Coronary artery (tissue), 2 donors: ENCODE measurements around the gene DHX34.

Experiments
- DNase-seq: peaks from one replicate; pipeline ENCODE4 v3.0.0-alpha.2; 2017; ENCODE audit warnings: low spot score
- H3K27ac ChIP-seq, 2 donors: fragments of 200-600 bp; sonication (generic); one replicate each; pipeline ENCODE4 v1.5.1; 2016 to 2019
- H3K4me3 ChIP-seq: fragments of 200-600 bp; sonication (generic); 2 replicates; pipeline ENCODE4 v1.5.1; 2016; ENCODE audit warnings: mild to moderate bottlenecking, moderate library complexity
- TF ChIP-seq, protein P1 (sequence below): fragments of 200-600 bp; sonication (generic); IDR thresholded peaks from one replicate; pipeline ENCODE4 v1.5.1; 2019; ENCODE audit warnings: antibody characterized with exemption

DHX34 gene

DNA sequence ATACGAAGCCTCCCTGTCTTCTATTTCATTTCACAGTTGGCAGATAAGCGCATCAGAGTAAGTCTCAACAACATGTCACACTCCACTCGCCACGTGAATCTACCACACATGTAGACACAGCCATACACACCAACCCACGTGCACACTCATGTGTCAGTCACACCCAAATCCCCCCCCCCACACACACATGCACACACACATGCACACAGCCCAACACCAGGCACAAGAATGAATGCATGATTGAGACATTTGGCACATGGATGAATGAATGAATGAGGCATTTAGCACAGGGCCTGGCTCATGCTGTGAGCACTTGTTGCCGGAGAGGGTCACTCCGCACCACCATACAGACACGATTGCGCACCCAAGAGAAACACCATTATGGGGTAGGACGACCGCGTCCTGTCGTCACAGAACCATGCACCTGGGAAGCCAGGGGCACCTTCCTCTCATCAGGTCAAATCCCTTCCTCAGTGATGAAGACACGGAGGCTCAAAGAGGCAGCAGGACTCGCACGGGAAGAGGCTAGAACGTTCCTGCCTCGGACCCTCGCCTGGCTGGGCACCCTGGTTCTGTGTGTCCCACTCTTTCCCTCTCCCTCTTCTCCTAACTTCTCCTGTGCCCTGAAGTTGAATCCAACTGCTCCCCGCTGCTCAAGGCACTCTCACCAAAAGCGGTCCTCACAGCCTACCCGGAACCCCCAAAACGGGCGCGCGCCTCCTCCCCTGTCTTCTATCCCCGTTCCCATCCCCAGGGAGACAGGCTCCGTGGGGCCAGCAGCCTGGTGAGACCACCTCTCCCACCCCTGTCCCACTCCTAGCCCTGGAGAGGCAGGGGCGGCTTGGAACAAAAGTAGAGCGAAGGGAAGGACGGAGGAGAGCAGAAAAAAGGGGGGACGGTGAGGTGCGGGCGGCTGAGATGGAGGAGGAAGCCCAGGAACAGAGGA, 68.9 kb downstream of the DHX34 start:
- Histone ChIP-seq H3K27ac (no peak overlapping the region), H3K4me3 (peak overlapping the region; percentile 76)
- TF ChIP-seq, protein P1, sequence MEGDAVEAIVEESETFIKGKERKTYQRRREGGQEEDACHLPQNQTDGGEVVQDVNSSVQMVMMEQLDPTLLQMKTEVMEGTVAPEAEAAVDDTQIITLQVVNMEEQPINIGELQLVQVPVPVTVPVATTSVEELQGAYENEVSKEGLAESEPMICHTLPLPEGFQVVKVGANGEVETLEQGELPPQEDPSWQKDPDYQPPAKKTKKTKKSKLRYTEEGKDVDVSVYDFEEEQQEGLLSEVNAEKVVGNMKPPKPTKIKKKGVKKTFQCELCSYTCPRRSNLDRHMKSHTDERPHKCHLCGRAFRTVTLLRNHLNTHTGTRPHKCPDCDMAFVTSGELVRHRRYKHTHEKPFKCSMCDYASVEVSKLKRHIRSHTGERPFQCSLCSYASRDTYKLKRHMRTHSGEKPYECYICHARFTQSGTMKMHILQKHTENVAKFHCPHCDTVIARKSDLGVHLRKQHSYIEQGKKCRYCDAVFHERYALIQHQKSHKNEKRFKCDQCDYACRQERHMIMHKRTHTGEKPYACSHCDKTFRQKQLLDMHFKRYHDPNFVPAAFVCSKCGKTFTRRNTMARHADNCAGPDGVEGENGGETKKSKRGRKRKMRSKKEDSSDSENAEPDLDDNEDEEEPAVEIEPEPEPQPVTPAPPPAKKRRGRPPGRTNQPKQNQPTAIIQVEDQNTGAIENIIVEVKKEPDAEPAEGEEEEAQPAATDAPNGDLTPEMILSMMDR: no peak
- DNase-seq: no peak

DNA sequence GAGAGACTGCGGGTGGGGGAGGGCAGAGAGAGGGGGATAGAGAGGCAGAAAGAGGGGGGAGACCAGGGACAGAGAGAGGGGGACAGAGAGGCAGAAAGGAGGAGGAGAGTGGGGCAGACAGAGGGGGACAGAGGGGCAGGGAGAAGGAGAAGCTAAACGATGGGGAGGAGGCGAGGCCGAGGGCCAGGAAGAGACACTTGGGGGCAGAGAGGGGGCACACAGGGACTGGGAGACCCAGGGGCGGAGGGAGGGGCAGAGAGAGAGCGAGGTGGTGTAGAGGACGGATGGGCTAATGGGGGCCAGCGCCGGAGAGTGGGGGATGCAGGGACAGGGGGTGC, 69.5 kb downstream of the DHX34 start:
- Histone ChIP-seq H3K4me3 (peak overlapping the region; percentile 76), H3K27ac (no peak overlapping the region)
- TF ChIP-seq, protein P1: no peak
- no peak for DNase-seq

DNA sequence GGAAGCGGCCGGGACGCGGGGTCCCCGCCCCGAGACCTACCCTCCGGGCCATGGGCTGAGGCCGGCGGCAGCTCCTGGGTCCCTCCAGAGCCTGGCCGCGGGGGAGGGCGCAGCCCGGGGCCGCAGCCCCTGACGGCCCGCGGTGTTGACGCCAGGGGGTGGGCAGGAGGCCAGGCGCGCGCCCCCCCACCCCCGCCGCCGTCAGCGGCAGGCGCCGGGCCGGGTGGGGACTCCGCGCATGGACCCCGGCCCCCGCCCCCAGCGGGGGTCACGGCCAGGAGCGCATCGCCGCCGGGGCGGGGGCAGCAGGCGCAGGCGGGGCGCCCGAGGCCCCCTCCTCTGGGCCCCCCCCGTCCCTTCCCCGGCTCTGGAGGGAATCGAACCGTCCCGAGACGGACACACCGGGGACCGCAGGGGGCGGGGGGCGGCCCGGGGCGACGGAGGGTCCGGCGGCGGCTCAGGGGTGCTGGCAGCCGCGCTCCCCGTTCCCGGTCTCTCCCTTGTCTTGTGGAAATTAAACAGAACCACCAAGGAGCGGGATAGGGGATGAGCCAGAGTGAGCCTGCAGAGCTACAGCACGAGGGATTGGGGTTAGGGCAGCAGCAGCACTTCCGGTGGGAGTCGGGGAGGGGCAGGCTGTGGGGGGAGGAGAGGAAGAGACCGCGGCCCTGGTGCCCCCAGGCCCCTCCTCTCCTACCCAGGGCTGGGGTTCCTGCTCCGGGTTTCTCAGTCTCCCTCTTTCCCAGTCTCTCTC, 70.1 kb downstream of the DHX34 start, which contains the start of gene MEIS3:
Gene MEIS3 (minus strand): TSS at position 498 of the 754 bp plus-strand sequence. CDS start 446 bp downstream, at position 52.
- peak within 1 kb of the TSS; percentile 76 for H3K4me3 ChIP-seq
- TF ChIP-seq, protein P1: no peak
- peak within 1 kb of the TSS in 1 of 2 donors; percentile 6 for H3K27ac ChIP-seq
- no peak for DNase-seq

DNA sequence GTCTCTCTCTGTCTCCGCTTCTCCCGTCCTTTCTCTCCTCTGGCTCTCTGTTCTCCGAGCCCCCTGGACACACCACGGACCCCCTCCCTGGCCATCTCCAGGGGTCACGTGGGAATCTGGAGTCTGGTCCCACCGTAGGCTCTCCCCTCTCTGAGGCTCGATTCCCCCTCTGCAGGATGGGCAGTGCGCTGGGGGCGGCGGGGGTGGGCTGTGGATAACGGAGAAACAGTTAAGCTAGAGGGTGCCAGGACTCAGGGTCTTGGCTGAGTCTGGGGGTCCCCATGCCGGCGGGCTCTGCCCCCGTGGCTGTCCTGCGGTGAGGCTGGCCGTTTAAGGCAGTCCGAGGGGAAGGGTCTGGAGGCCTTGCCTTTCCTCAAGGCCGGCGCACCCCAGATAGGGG, 70.7 kb downstream of the DHX34 start:
- TF ChIP-seq, protein P1: no peak
- no peak for DNase-seq
- no peak overlapping the region for H3K4me3 ChIP-seq
- no peak overlapping the region for H3K27ac ChIP-seq

DNA sequence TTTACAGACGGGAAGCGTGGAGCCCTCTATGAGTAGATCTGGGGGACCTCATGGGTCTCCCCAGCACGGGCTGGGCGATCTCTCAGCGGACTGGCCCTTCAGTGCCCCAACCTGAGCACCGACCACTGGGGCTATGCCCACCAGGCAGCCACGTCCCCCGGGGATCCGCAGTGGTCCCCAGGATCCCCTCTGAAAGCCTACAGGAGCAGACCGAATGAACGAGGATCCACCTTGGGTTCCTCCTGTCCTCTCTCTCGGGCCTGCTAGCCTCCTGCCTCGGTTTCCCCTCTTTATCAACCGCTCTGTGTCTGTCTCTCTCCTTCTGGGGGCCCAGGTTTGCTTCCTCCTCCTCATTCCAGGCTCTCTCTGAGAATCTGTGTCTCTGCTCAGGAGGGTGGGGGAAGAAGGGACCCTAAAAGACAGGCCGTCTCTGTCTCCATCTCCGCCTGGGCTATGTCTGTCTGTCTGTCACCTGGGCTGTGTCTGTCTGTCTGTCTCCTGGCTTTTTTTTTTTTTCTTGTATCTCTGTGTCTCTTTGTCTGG, 72.2 kb downstream of the DHX34 start:
- Histone ChIP-seq H3K27ac (no peak overlapping the region), H3K4me3 (no peak overlapping the region)
- TF ChIP-seq, protein P1: no peak
- DNase-seq: no peak

DNA sequence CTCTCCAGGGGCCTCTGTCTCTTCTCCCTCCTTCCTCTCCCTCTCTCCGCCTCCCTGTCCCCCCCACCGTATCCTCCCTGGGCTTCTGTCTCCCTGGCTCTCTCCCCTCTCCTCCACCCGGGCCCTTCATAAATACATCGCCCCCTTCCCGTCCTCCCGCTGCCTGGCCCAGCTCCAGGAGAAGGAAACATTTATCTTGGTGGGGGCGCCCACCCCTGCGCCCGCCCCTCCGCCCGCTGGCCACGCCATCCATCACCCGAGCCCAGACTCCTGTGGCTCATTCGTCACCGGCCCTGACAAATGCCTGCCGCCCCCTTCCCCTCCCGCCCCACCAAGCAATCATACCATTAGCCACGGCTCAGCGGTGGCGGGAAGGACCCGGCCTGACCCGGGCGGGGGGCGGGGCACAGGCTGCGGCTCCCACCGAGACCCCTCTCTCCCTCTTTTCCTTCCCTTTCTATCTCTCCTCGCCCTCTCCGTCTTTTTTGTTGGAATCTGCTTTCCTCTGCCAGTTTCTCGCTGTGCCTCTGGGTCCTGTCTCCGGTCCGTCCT, 72.8 kb downstream of the DHX34 start:
- no peak overlapping the region for H3K27ac ChIP-seq
- DNase-seq: no peak
- TF ChIP-seq, protein P1: no peak
- no peak overlapping the region for H3K4me3 ChIP-seq
